WTC11 (cell line): ENCODE results near the gene TAF1L.

Experiments
- CBFB ChIP-seq: sonication (generic); formaldehyde crosslinking; IDR thresholded peaks from 2 replicates; pipeline ENCODE4 v1.8.1; 2022; ENCODE audit warnings: mild to moderate bottlenecking, low read depth, missing genetic modification reagents
- GABPB1 ChIP-seq: sonication (generic); formaldehyde crosslinking; IDR thresholded peaks from 2 replicates; pipeline ENCODE4 v1.8.1; 2023; ENCODE audit warnings: mild to moderate bottlenecking, missing genetic modification reagents
- JUN ChIP-seq: sonication (generic); formaldehyde crosslinking; IDR thresholded peaks from 2 replicates; pipeline ENCODE4 v1.8.0; 2023; ENCODE audit warnings: mild to moderate bottlenecking, missing genetic modification reagents
- SMAD3 ChIP-seq: sonication (generic); formaldehyde crosslinking; IDR thresholded peaks from 2 replicates; pipeline ENCODE4 v1.8.0; 2022; ENCODE audit warnings: missing genetic modification reagents, mild to moderate bottlenecking, borderline replicate concordance
- SP1 ChIP-seq: sonication (generic); formaldehyde crosslinking; conservative IDR thresholded peaks from 2 replicates; pipeline ENCODE4 v1.8.1; 2022; ENCODE audit warnings: missing genetic modification reagents
- ZNF317 ChIP-seq: sonication (generic); formaldehyde crosslinking; IDR thresholded peaks from 2 replicates; pipeline ENCODE4 v1.8.1; 2023; ENCODE audit warnings: low read depth, mild to moderate bottlenecking, moderate library complexity, missing genetic modification reagents, borderline replicate concordance
- TF ChIP-seq, protein P1 (sequence below): fragments of 200-600 bp; IDR thresholded peaks from 2 replicates; pipeline ENCODE4 v1.8.0; 2022; ENCODE audit warnings: antibody characterized with exemption
- TF ChIP-seq, protein P2 (sequence below): sonication (generic); formaldehyde crosslinking; IDR thresholded peaks from 2 replicates; pipeline ENCODE4 v1.8.0; 2022; ENCODE audit warnings: missing genetic modification reagents
- TF ChIP-seq, protein P3 (sequence below): sonication (generic); formaldehyde crosslinking; IDR thresholded peaks from 2 replicates; pipeline ENCODE4 v1.8.0; 2023; ENCODE audit warnings: missing genetic modification reagents
- TF ChIP-seq, protein P4 (sequence below): sonication (generic); formaldehyde crosslinking; IDR thresholded peaks from 2 replicates; pipeline ENCODE4 v1.8.0; 2022; ENCODE audit warnings: mild to moderate bottlenecking, missing genetic modification reagents
- TF ChIP-seq, protein P5 (sequence below): sonication (generic); formaldehyde crosslinking; IDR thresholded peaks from 2 replicates; pipeline ENCODE4 v1.8.0; 2022; ENCODE audit warnings: mild to moderate bottlenecking, missing genetic modification reagents
- TF ChIP-seq, protein P6 (sequence below): sonication (generic); formaldehyde crosslinking; IDR thresholded peaks from 2 replicates; pipeline ENCODE4 v1.8.1; 2023; ENCODE audit warnings: mild to moderate bottlenecking, missing genetic modification reagents, moderate library complexity

DNA sequence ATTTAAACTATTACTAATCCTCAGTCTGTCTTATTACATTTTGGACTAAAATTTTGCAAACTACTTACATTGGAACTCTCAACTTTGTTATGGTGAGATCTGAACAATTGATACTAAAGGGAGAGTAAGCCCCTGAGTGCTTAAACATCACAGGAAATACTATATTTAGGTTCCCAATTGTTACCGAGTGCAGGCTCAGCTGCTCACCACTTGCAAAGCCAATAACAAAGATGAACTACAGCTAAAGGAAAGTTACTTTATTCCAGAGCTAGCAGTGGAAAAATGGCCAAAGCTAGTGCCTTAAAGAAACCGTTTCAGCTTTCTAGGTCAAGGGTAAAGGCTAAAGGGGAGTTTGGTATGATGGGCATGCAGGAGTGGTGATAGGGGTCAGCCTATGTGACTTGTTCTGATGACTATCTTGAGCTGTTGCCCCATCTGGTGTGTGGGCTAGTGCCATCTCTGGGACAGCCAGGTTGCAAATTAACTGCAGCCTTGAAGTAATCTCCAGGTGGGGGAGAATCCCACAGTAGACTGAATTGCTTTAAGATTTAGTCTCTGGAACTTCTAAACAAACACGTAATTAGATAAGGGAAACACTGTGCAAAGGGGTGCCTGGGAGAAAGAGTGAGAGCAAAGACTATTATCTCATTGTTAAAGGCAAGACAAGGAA, 54.7 kb downstream of the TAF1L start:
- TF ChIP-seq, protein P1, sequence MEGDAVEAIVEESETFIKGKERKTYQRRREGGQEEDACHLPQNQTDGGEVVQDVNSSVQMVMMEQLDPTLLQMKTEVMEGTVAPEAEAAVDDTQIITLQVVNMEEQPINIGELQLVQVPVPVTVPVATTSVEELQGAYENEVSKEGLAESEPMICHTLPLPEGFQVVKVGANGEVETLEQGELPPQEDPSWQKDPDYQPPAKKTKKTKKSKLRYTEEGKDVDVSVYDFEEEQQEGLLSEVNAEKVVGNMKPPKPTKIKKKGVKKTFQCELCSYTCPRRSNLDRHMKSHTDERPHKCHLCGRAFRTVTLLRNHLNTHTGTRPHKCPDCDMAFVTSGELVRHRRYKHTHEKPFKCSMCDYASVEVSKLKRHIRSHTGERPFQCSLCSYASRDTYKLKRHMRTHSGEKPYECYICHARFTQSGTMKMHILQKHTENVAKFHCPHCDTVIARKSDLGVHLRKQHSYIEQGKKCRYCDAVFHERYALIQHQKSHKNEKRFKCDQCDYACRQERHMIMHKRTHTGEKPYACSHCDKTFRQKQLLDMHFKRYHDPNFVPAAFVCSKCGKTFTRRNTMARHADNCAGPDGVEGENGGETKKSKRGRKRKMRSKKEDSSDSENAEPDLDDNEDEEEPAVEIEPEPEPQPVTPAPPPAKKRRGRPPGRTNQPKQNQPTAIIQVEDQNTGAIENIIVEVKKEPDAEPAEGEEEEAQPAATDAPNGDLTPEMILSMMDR: no peak
- TF ChIP-seq ZNF317 (no peak), JUN (CRISPR knock-in tag) (no peak), CBFB (CRISPR knock-in tag) (no peak), SMAD3 (CRISPR knock-in tag) (no peak), SP1 (no peak), GABPB1 (CRISPR knock-in tag) (no peak)
- TF ChIP-seq, protein P2, sequence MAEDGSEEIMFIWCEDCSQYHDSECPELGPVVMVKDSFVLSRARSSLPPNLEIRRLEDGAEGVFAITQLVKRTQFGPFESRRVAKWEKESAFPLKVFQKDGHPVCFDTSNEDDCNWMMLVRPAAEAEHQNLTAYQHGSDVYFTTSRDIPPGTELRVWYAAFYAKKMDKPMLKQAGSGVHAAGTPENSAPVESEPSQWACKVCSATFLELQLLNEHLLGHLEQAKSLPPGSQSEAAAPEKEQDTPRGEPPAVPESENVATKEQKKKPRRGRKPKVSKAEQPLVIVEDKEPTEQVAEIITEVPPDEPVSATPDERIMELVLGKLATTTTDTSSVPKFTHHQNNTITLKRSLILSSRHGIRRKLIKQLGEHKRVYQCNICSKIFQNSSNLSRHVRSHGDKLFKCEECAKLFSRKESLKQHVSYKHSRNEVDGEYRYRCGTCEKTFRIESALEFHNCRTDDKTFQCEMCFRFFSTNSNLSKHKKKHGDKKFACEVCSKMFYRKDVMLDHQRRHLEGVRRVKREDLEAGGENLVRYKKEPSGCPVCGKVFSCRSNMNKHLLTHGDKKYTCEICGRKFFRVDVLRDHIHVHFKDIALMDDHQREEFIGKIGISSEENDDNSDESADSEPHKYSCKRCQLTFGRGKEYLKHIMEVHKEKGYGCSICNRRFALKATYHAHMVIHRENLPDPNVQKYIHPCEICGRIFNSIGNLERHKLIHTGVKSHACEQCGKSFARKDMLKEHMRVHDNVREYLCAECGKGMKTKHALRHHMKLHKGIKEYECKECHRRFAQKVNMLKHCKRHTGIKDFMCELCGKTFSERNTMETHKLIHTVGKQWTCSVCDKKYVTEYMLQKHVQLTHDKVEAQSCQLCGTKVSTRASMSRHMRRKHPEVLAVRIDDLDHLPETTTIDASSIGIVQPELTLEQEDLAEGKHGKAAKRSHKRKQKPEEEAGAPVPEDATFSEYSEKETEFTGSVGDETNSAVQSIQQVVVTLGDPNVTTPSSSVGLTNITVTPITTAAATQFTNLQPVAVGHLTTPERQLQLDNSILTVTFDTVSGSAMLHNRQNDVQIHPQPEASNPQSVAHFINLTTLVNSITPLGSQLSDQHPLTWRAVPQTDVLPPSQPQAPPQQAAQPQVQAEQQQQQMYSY (CRISPR knock-in tag): no peak
- TF ChIP-seq, protein P3, sequence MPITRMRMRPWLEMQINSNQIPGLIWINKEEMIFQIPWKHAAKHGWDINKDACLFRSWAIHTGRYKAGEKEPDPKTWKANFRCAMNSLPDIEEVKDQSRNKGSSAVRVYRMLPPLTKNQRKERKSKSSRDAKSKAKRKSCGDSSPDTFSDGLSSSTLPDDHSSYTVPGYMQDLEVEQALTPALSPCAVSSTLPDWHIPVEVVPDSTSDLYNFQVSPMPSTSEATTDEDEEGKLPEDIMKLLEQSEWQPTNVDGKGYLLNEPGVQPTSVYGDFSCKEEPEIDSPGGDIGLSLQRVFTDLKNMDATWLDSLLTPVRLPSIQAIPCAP (CRISPR knock-in tag): no peak
- TF ChIP-seq, protein P4, sequence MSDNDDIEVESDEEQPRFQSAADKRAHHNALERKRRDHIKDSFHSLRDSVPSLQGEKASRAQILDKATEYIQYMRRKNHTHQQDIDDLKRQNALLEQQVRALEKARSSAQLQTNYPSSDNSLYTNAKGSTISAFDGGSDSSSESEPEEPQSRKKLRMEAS (CRISPR knock-in tag): no peak
- TF ChIP-seq, protein P5, sequence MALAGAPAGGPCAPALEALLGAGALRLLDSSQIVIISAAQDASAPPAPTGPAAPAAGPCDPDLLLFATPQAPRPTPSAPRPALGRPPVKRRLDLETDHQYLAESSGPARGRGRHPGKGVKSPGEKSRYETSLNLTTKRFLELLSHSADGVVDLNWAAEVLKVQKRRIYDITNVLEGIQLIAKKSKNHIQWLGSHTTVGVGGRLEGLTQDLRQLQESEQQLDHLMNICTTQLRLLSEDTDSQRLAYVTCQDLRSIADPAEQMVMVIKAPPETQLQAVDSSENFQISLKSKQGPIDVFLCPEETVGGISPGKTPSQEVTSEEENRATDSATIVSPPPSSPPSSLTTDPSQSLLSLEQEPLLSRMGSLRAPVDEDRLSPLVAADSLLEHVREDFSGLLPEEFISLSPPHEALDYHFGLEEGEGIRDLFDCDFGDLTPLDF (CRISPR knock-in tag): no peak
- TF ChIP-seq, protein P6, sequence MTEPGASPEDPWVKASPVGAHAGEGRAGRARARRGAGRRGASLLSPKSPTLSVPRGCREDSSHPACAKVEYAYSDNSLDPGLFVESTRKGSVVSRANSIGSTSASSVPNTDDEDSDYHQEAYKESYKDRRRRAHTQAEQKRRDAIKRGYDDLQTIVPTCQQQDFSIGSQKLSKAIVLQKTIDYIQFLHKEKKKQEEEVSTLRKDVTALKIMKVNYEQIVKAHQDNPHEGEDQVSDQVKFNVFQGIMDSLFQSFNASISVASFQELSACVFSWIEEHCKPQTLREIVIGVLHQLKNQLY (CRISPR knock-in tag): no peak
